ENCODE results near the gene ADRA2C. TPM values are rescaled to one million over a fixed set of nuclear protein-coding genes. Genes with fewer than 3 reads are reported as not detected.

Gene ADRA2C
- total RNA-seq, 1 experiment from 2014 or later = 8.6 TPM

DNA sequence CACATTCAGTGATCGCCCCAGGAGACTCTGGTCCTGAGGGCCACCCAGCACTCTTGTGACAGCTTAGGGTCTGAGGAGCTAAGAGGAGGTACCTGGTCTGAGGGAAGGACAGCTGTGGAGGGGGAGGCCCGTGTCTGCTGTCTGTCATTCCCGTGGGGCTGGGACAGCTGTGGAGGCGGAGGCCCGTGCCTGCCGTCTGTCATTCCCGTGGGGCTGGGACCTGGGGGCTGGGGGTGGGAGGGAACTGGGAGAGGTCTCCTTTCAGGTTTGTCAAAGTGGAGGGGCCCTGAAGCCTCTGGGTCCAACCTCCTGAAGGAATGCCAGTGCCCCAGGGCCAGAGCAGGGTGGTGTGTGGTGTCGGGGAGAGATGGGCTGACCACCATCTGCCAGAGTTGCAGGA, 45.0 kb upstream of the ADRA2C start:
- no peak overlapping the region for H3K4ac ChIP-seq (ENCODE audit: low read depth, low read length)
- H3K4me1 ChIP-seq (ENCODE audit: insufficient read depth, low read length) = no peaks in the 10 kb centered on the region; the same call in 1 of the 2 replicates
- H3K36me3 Mint-ChIP-seq (ENCODE audit: insufficient read depth in 1 of 3, low read depth in 3 of 3) = peaks cover 4 to 11% (median 11%) of the 10 kb centered on the region in 3 experiments; a peak in 5 of 7 replicates
- H3K18ac ChIP-seq (ENCODE audit: insufficient read length, low read depth, low read length) = no peak overlapping the region
- no peak for DNase-seq
- H3K14ac ChIP-seq (ENCODE audit: insufficient read depth, low read length) = no peak overlapping the region; the same call in 1 of the 2 replicates
- H2AFZ ChIP-seq (ENCODE audit: low read length) = no peak overlapping the region
- H2BK120ac ChIP-seq (ENCODE audit: low read depth, low read length, poor library complexity, severe bottlenecking) = no peak overlapping the region
- H3K23ac ChIP-seq (ENCODE audit: insufficient read length, low read depth, low read length) = no peak overlapping the region
- TF ChIP-seq, protein P1, sequence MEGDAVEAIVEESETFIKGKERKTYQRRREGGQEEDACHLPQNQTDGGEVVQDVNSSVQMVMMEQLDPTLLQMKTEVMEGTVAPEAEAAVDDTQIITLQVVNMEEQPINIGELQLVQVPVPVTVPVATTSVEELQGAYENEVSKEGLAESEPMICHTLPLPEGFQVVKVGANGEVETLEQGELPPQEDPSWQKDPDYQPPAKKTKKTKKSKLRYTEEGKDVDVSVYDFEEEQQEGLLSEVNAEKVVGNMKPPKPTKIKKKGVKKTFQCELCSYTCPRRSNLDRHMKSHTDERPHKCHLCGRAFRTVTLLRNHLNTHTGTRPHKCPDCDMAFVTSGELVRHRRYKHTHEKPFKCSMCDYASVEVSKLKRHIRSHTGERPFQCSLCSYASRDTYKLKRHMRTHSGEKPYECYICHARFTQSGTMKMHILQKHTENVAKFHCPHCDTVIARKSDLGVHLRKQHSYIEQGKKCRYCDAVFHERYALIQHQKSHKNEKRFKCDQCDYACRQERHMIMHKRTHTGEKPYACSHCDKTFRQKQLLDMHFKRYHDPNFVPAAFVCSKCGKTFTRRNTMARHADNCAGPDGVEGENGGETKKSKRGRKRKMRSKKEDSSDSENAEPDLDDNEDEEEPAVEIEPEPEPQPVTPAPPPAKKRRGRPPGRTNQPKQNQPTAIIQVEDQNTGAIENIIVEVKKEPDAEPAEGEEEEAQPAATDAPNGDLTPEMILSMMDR (conservative IDR thresholded peaks at IDR 0.05) = no peak
- no CpG with 5 or more reads among the region's 8 CpGs for WGBS (ENCODE audit: extremely low coverage, insufficient read length, low lambda C conversion rate)
- no peak overlapping the region for H2BK15ac ChIP-seq (ENCODE audit: low read depth, low read length)
- no peak overlapping the region for H3K27ac ChIP-seq (ENCODE audit: insufficient read length, low read depth, low read length)
- no peak overlapping the region for H3K56ac ChIP-seq (ENCODE audit: insufficient read length, low read depth, low read length)
- no peak overlapping the region for H2BK5ac ChIP-seq (ENCODE audit: insufficient read length, low read length)
- peaks cover 11% of the 10 kb centered on the region; the same call in 1 of the 2 replicates for H3K27me3 ChIP-seq (ENCODE audit: insufficient read depth, low read length)
- H3T11ph ChIP-seq (ENCODE audit: low read length) = no peak overlapping the region
- H2BK20ac ChIP-seq (ENCODE audit: low read depth, low read length, poor library complexity, severe bottlenecking) = no peak overlapping the region
- H3K9ac ChIP-seq (ENCODE audit: extremely low read depth, insufficient read length, low read length) = no peak overlapping the region
- H4K20me1 ChIP-seq (ENCODE audit: control insufficient read depth, insufficient read depth, insufficient read length) = no peaks in the 10 kb centered on the region
- H3K9me3 ChIP-seq (ENCODE audit: control insufficient read depth, low read depth, low read length) = no peaks in the 10 kb centered on the region
- H4K91ac ChIP-seq (ENCODE audit: insufficient read length, low read depth, low read length) = no peak overlapping the region
- H3K79me2 ChIP-seq (ENCODE audit: insufficient read depth, low read length) = no peaks in the 10 kb centered on the region
- no peak overlapping the region for H4K5ac ChIP-seq (ENCODE audit: insufficient read length, low read depth, low read length)
- no peak overlapping the region for H2AK5ac ChIP-seq (ENCODE audit: insufficient read length, low read length)
- H3K27ac Mint-ChIP-seq = no peak overlapping the region
- peaks cover 9 to 12% of the 10 kb centered on the region in 2 experiments for H3K9me3 Mint-ChIP-seq
- H3K4me2 ChIP-seq (ENCODE audit: insufficient read depth, insufficient read length, low read length) = no peak overlapping the region
- no peaks in the 10 kb centered on the region for H3K79me1 ChIP-seq (ENCODE audit: insufficient read depth, low read depth, low read length, poor library complexity, severe bottlenecking)
- H3K4me3 Mint-ChIP-seq = no peak overlapping the region
- H3K4me1 Mint-ChIP-seq = peaks cover 13 to 25% of the 10 kb centered on the region in 2 experiments
- no peak overlapping the region for H2BK12ac ChIP-seq (ENCODE audit: insufficient read length, low read depth, low read length)
- H3K23me2 ChIP-seq (ENCODE audit: insufficient read length, low read depth, low read length, poor library complexity, severe bottlenecking) = no peaks in the 10 kb centered on the region
- no peak overlapping the region for H4K8ac ChIP-seq (replicated peaks; ENCODE audit: insufficient read length, low read depth, low read length)
- H3K27me3 Mint-ChIP-seq (ENCODE audit: low read depth) = peaks cover 69% of the 10 kb centered on the region

Data from H9 (cell line).